Liver (tissue), 9 donors: ENCODE measurements around the gene SHROOM2. TPM values are rescaled to one million over a fixed set of nuclear protein-coding genes. Genes with fewer than 3 reads are reported as not detected.

ENCODE experiments used
- DNase-seq: peaks from one replicate; pipeline ENCODE4 v3.0.0-alpha.2; 2017; ENCODE audit warnings: low spot score
- H3K27ac ChIP-seq, 2 donors: one replicate each; pipeline ENCODE4 v1.7.0; 2013; ENCODE audit warnings: inconsistent platforms in 2 of 2, low read length in 2 of 2, control low read depth in 1 of 2, low read depth in 1 of 2, mild to moderate bottlenecking in 1 of 2
- H3K27me3 ChIP-seq, 4 donors: one replicate each; pipeline versions ENCODE4 v1.6.1 to v1.7.0; 2013; ENCODE audit warnings: low read length in 3 of 4, inconsistent platforms in 1 of 4, mild to moderate bottlenecking in 1 of 4, moderate library complexity in 1 of 4; ENCODE audit not compliant: control insufficient read depth in 4 of 4, insufficient read depth in 4 of 4
- H3K36me3 ChIP-seq, 4 donors: one replicate each; pipeline versions ENCODE4 v1.6.1 to v1.7.0; 2013; ENCODE audit warnings: low read length in 3 of 4, mild to moderate bottlenecking in 3 of 4, low read depth in 1 of 4, moderate library complexity in 1 of 4; ENCODE audit not compliant: control insufficient read depth in 4 of 4, insufficient read depth in 3 of 4
- H3K4me1 ChIP-seq, 4 donors: one replicate each; pipeline versions ENCODE4 v1.6.1 to v1.7.0; 2013; ENCODE audit warnings: low read length in 3 of 4, mild to moderate bottlenecking in 3 of 4, moderate library complexity in 1 of 4; ENCODE audit not compliant: control insufficient read depth in 4 of 4, insufficient read depth in 4 of 4
- H3K4me3 ChIP-seq, 3 donors: one replicate each; pipeline versions ENCODE4 v1.6.1 to v1.7.0; 2013; ENCODE audit warnings: low read length in 3 of 3, control low read depth in 1 of 3, low read depth in 1 of 3, mild to moderate bottlenecking in 1 of 3
- H3K9ac ChIP-seq, 2 donors: one replicate each; pipeline ENCODE4 v1.7.0; 2013; ENCODE audit warnings: low read length in 2 of 2, mild to moderate bottlenecking in 2 of 2, moderate library complexity in 2 of 2, control low read depth in 1 of 2, low read depth in 1 of 2
- H3K9me3 ChIP-seq, 4 donors: one replicate each; pipeline versions ENCODE4 v1.6.1 to v1.7.0; 2013; ENCODE audit warnings: low read length in 3 of 4; ENCODE audit not compliant: control insufficient read depth in 4 of 4
- EGR1 ChIP-seq, 2 donors: IDR thresholded peaks; 2 replicates each; pipeline ENCODE4 v1.6.1; 2016 to 2018; ENCODE audit warnings: antibody characterized with exemption in 2 of 2, low read depth in 2 of 2
- FOXA1 ChIP-seq: IDR thresholded peaks from 2 replicates; pipeline ENCODE4 v1.6.1; 2016; ENCODE audit warnings: antibody characterized with exemption
- FOXA2 ChIP-seq: IDR thresholded peaks from 2 replicates; pipeline ENCODE4 v1.6.1; 2016; ENCODE audit warnings: antibody characterized with exemption
- HNF4A ChIP-seq, 2 donors: conservative IDR thresholded peaks; 2 replicates each; pipeline ENCODE4 v1.6.1; 2016; ENCODE audit warnings: antibody characterized with exemption in 2 of 2, mild to moderate bottlenecking in 2 of 2
- HNF4G ChIP-seq: IDR thresholded peaks from 2 replicates; pipeline ENCODE4 v1.6.1; 2016; ENCODE audit warnings: antibody characterized with exemption
- JUND ChIP-seq, 2 donors: IDR thresholded peaks; 2 replicates each; pipeline ENCODE4 v1.6.1; 2016; ENCODE audit warnings: antibody characterized with exemption in 2 of 2
- NR2F2 ChIP-seq: IDR thresholded peaks from 2 replicates; pipeline ENCODE4 v1.6.1; 2016; ENCODE audit warnings: antibody characterized with exemption
- RAD21 ChIP-seq, 2 donors: IDR thresholded peaks; 2 replicates each; pipeline ENCODE4 v1.6.1; 2016; ENCODE audit warnings: antibody characterized with exemption in 2 of 2, mild to moderate bottlenecking in 2 of 2
- REST ChIP-seq: IDR thresholded peaks from 2 replicates; pipeline ENCODE4 v1.6.1; 2016; ENCODE audit warnings: antibody characterized with exemption, mild to moderate bottlenecking
- RXRA ChIP-seq, 2 donors: IDR thresholded peaks; 2 replicates each; pipeline ENCODE4 v1.6.1; 2017 to 2018; ENCODE audit warnings: antibody characterized with exemption in 2 of 2, mild to moderate bottlenecking in 1 of 2
- SP1 ChIP-seq: IDR thresholded peaks from 2 replicates; pipeline ENCODE4 v1.6.1; 2018; ENCODE audit warnings: antibody characterized with exemption, mild to moderate bottlenecking
- YY1 ChIP-seq: IDR thresholded peaks from 2 replicates; pipeline ENCODE4 v1.6.1; 2016; ENCODE audit warnings: antibody characterized with exemption, mild to moderate bottlenecking
- WGBS: extraction: QIAGEN DNeasy Blood & Tissue Kit; methylation state at CpG from one replicate; pipeline ENCODE4 v1.1.7; 2013; 5-methylcytosine and 5-hydroxymethylcytosine counted together
- polyA plus RNA-seq, 2 donors: library from polyadenylated mRNA; stranded (reverse) in 1 of 2; unstranded in 1 of 2; fragments of 200-250 nt in 1 of 2; fragments of >200 nt in 1 of 2; fragmentation: Nextera tagmentation in 1 of 2; extraction: Ambion mirVana in 1 of 2; gene quantifications; one replicate each; pipeline versions ENCODE4 v1.2.1 to v1.2.3, GENCODE V29; 2013 to 2015
- total RNA-seq, 2 donors: library from RNA; depleted of rRNA; stranded (reverse); fragments of >200 nt; gene quantifications; one replicate each; pipeline ENCODE4 v1.2.3, GENCODE V29; 2014
- TF ChIP-seq, protein P1 (sequence below): fragments of 150-350 bp; IDR thresholded peaks from 2 replicates; pipeline ENCODE4 v1.5.1; 2017; ENCODE audit warnings: improper control_type of control experiment, low read depth, low read length; ENCODE audit not compliant: missing input control
- TF ChIP-seq, protein P2 (sequence below): IDR thresholded peaks from 2 replicates; pipeline ENCODE4 v1.6.1; 2016; ENCODE audit warnings: antibody characterized with exemption
- TF ChIP-seq, protein P3 (sequence below): IDR thresholded peaks from 2 replicates; pipeline ENCODE4 v1.6.1; 2016; ENCODE audit warnings: antibody characterized with exemption
- donor health status: healthy.
- donor health status: healthy.
- donor health status: healthy.
- donor health status: healthy.
- donor health status: healthy.

Gene SHROOM2
- total and polyA plus RNA-seq, 4 donors = 1.1 to 5.4 (median 3.6) TPM

DNA sequence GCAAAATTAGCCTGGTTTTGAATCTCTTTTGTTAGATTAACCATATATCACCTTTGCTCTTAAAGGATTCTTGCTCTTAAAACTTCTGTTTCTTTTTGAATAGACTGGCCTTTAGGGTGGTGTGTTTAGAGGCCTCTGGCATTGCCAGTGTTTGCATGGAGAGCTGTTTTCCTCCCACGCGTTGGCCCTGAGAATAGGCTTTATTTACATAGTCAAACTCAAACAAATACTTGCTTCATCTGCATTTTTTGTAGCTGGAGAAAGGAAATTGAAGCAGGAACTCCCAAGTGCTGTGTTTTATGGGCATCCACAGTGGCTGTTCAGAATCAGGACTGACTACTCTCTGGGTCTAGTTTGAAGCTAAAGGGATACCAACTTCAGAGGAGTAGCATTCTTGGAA lies 2.7 kb downstream of the SHROOM2 start (continued):
- TF ChIP-seq, protein P1, sequence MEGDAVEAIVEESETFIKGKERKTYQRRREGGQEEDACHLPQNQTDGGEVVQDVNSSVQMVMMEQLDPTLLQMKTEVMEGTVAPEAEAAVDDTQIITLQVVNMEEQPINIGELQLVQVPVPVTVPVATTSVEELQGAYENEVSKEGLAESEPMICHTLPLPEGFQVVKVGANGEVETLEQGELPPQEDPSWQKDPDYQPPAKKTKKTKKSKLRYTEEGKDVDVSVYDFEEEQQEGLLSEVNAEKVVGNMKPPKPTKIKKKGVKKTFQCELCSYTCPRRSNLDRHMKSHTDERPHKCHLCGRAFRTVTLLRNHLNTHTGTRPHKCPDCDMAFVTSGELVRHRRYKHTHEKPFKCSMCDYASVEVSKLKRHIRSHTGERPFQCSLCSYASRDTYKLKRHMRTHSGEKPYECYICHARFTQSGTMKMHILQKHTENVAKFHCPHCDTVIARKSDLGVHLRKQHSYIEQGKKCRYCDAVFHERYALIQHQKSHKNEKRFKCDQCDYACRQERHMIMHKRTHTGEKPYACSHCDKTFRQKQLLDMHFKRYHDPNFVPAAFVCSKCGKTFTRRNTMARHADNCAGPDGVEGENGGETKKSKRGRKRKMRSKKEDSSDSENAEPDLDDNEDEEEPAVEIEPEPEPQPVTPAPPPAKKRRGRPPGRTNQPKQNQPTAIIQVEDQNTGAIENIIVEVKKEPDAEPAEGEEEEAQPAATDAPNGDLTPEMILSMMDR = no peak
- TF ChIP-seq HNF4A (conservative IDR thresholded peaks at IDR 0.05) = peak; percentile 24 to 40

DNA sequence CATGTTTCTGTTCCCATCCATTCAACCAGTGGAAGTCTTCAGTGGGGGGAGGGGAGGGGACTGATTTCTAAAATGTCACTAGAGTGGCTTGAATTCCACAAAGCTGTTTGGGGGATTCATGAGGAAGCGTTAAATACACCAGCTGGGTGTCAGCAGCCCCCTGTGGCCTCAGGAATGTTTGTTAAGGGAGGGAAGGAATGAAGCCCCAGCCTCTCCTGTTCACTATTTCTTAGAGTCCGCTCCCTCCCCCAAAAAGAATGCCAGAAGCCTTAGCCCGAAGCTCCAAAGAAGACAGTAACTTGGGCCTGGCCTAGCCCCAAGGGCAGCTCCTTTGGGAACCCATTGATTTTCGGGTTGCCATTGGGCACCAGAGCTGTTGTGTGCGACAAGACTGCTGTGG lies 3.3 kb downstream of the SHROOM2 start:
- H3K27me3 ChIP-seq = peaks cover 0 to 3% (median 0%) of the 10 kb centered on the region in 4 donors

GRCh38 chrX:9790866-9791265 lies 4.6 kb downstream of the SHROOM2 start:
- H3K4me1 ChIP-seq = peaks cover 6 to 33% (median 20%) of the 10 kb centered on the region in 4 donors
- WGBS = 76% methylated on average over 6 of the region's 6 CpGs
- H3K27ac ChIP-seq = no peak overlapping the region
- TF ChIP-seq JUND (IDR thresholded peaks at IDR 0.05) (no peak), NR2F2 (no peak), REST (no peak), RXRA (IDR thresholded peaks at IDR 0.05) (no peak), EGR1 (IDR thresholded peaks at IDR 0.05; ENCODE audit: low read depth in 2 of 2) (no peak), RAD21 (IDR thresholded peaks at IDR 0.05) (no peak), HNF4A (conservative IDR thresholded peaks at IDR 0.05) (no peak)
- TF ChIP-seq, protein P1 = no peak
- TF ChIP-seq, protein P2, sequence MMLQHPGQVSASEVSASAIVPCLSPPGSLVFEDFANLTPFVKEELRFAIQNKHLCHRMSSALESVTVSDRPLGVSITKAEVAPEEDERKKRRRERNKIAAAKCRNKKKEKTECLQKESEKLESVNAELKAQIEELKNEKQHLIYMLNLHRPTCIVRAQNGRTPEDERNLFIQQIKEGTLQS = no peak
- TF ChIP-seq, protein P3, sequence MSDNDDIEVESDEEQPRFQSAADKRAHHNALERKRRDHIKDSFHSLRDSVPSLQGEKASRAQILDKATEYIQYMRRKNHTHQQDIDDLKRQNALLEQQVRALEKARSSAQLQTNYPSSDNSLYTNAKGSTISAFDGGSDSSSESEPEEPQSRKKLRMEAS = no peak
- peaks cover 0 to 3% (median 0%) of the 10 kb centered on the region in 4 donors for H3K27me3 ChIP-seq
- no peak for DNase-seq
- no peak overlapping the region for H3K9ac ChIP-seq
- H3K4me3 ChIP-seq = no peak overlapping the region
- no peaks in the 10 kb centered on the region for H3K9me3 ChIP-seq
- no peaks in the 10 kb centered on the region for H3K36me3 ChIP-seq

More for the DNA sequence above, 3.3 kb downstream of the SHROOM2 start:
- Histone ChIP-seq H3K36me3 (no peaks in the 10 kb centered on the region), H3K4me1 (peaks cover 6 to 36% (median 20%) of the 10 kb centered on the region in 4 donors), H3K27ac (no peak overlapping the region), H3K4me3 (no peak overlapping the region), H3K9ac (no peak overlapping the region), H3K9me3 (no peaks in the 10 kb centered on the region)
- TF ChIP-seq, protein P3 = no peak
- TF ChIP-seq RXRA (IDR thresholded peaks at IDR 0.05) (no peak), FOXA1 (no peak), YY1 (no peak), SP1 (no peak), FOXA2 (no peak), HNF4G (no peak), JUND (IDR thresholded peaks at IDR 0.05) (no peak), HNF4A (conservative IDR thresholded peaks at IDR 0.05) (no peak), EGR1 (IDR thresholded peaks at IDR 0.05; ENCODE audit: low read depth in 2 of 2) (no peak), RAD21 (IDR thresholded peaks at IDR 0.05) (no peak)
- TF ChIP-seq, protein P1 = no peak
- WGBS = 67% methylated on average over 5 of the region's 5 CpGs
- DNase-seq = no peak
